GM23338 (cell line): ENCODE results near the gene MTARC1. TPM values are rescaled to one million over a fixed set of nuclear protein-coding genes. Genes with fewer than 3 reads are reported as not detected.
A peak's percentile ranks its signal among the peaks of the same experiment; 100 is the strongest.

ENCODE experiments used
- ATAC-seq: fragments of 200-7000 bp; cut with Tn5 transposase; 3 replicates; pipeline ENCODE4 v1.9.1; 2020
- DNase-seq: peaks from one replicate; pipeline ENCODE4 v3.0.0-alpha.2; 2015; ENCODE audit warnings: low spot score
- H2AFZ ChIP-seq: fragments of 200-600 bp; sonication (generic); 2 replicates; pipeline ENCODE4 v1.8.0; 2016; ENCODE audit warnings: antibody characterized with exemption, mild to moderate bottlenecking, moderate library complexity
- H3F3A ChIP-seq: fragments of 200-600 bp; sonication (generic); replicated peaks from 2 replicates; pipeline ENCODE4 v1.8.0; 2017; ENCODE audit warnings: antibody characterized with exemption, mixed run types, low read depth
- H3K27ac ChIP-seq: fragments of 200-600 bp; sonication (generic); 2 replicates; pipeline ENCODE4 v1.6.1; 2016; ENCODE audit warnings: low read depth
- H3K27me3 ChIP-seq: fragments of 200-600 bp; sonication (generic); 2 replicates; pipeline ENCODE4 v1.8.0; 2016; ENCODE audit warnings: mild to moderate bottlenecking, mixed run types, moderate library complexity; ENCODE audit not compliant: insufficient read depth
- H3K36me3 ChIP-seq: fragments of 200-600 bp; sonication (generic); 2 replicates; pipeline ENCODE4 v1.8.0; 2016; ENCODE audit warnings: mild to moderate bottlenecking; ENCODE audit not compliant: insufficient read depth
- H3K4me1 ChIP-seq: fragments of 200-600 bp; sonication (generic); 2 replicates; pipeline ENCODE4 v1.8.0; 2016; ENCODE audit warnings: mild to moderate bottlenecking, moderate library complexity; ENCODE audit not compliant: insufficient read depth
- H3K4me2 ChIP-seq: fragments of 200-600 bp; sonication (generic); 2 replicates; pipeline ENCODE4 v1.7.1; 2017; ENCODE audit warnings: mixed run types
- H3K4me3 ChIP-seq: fragments of 200-600 bp; sonication (generic); 2 replicates; pipeline ENCODE4 v1.6.1; 2016; ENCODE audit warnings: mixed run types
- H3K79me2 ChIP-seq: fragments of 200-600 bp; sonication (generic); replicated peaks from 2 replicates; pipeline ENCODE4 v1.8.0; 2017; ENCODE audit warnings: mild to moderate bottlenecking; ENCODE audit not compliant: insufficient read depth
- H3K9me2 ChIP-seq: fragments of 200-600 bp; sonication (generic); 2 replicates; pipeline ENCODE4 v1.8.0; 2017; ENCODE audit not compliant: insufficient read depth
- H4K20me1 ChIP-seq: fragments of 200-600 bp; sonication (generic); replicated peaks from 2 replicates; pipeline ENCODE4 v1.8.0; 2017; ENCODE audit warnings: mild to moderate bottlenecking; ENCODE audit not compliant: insufficient read depth
- H3K27ac Mint-ChIP-seq: 2 replicates; pipeline ENCODE4 v1.8.0; 2020; ENCODE audit warnings: inconsistent platforms, mild to moderate bottlenecking, moderate library complexity, mixed read lengths
- H3K27me3 Mint-ChIP-seq: 3 replicates; pipeline ENCODE4 v1.8.0; 2022; ENCODE audit warnings: low read depth, mild to moderate bottlenecking, moderate library complexity, mixed read lengths, inconsistent platforms; ENCODE audit not compliant: insufficient read depth, poor library complexity
- H3K36me3 Mint-ChIP-seq: 3 replicates; pipeline ENCODE4 v1.8.0; 2021; ENCODE audit warnings: low read depth, mild to moderate bottlenecking, inconsistent platforms, moderate library complexity, mixed read lengths
- H3K4me1 Mint-ChIP-seq: 3 replicates; pipeline ENCODE4 v1.8.0; 2020; ENCODE audit warnings: mild to moderate bottlenecking, inconsistent platforms, mixed read lengths
- H3K4me3 Mint-ChIP-seq: 3 replicates; pipeline ENCODE4 v1.8.0; 2021; ENCODE audit warnings: moderate library complexity, mild to moderate bottlenecking, inconsistent platforms, mixed read lengths
- H3K9me3 Mint-ChIP-seq: 3 replicates; pipeline ENCODE4 v1.8.0; 2020; ENCODE audit warnings: moderate library complexity, mild to moderate bottlenecking, inconsistent platforms, mixed read lengths
- CREB1 ChIP-seq: fragments of 250-450 bp; sonication (Bioruptor Pico); IDR thresholded peaks from 2 replicates; pipeline ENCODE4 v1.5.0; 2020; ENCODE audit warnings: low read depth, mild to moderate bottlenecking, moderate library complexity
- EZH2phosphoT487 ChIP-seq: fragments of 200-600 bp; sonication (generic); IDR thresholded peaks from one replicate; pipeline ENCODE4 v1.8.1; 2018; ENCODE audit warnings: antibody characterized with exemption; ENCODE audit not compliant: unreplicated experiment
- JUNB ChIP-seq: IDR thresholded peaks from one replicate; pipeline ENCODE4 v1.6.1; 2016; ENCODE audit warnings: antibody characterized with exemption; ENCODE audit not compliant: unreplicated experiment
- STAT1 ChIP-seq: IDR thresholded peaks from one replicate; pipeline ENCODE4 v1.6.1; 2016; ENCODE audit warnings: antibody characterized with exemption; ENCODE audit not compliant: unreplicated experiment
- polyA plus RNA-seq: library from polyadenylated mRNA; unstranded; fragments of >200 nt; fragmentation: Nextera tagmentation; extraction: Ambion mirVana; gene quantifications from 2 replicates; pipeline ENCODE4 v1.2.1, GENCODE V29; 2016
- total RNA-seq: library from RNA; depleted of rRNA; stranded (reverse); fragments of >200 nt; shearing (Covaris generic); gene quantifications from 2 replicates; pipeline ENCODE4 v1.2.3, GENCODE V29; 2014
- TF ChIP-seq, protein P1 (sequence below): fragments of 250-450 bp; sonication (Bioruptor Pico); IDR thresholded peaks from 2 replicates; pipeline ENCODE4 v1.5.0; 2020; ENCODE audit warnings: mild to moderate bottlenecking, moderate library complexity
- TF ChIP-seq, protein P2 (sequence below), 2 experiments: fragments of 200-600 bp in 1 of 2; sonication (generic) in 1 of 2; conservative IDR thresholded peaks; 2 replicates each; pipeline versions ENCODE4 v1.5.1 to v1.6.1; 2016 to 2017; ENCODE audit warnings: antibody characterized with exemption in 2 of 2, low read depth in 2 of 2, mild to moderate bottlenecking in 2 of 2, moderate library complexity in 1 of 2

The MTARC1 gene
- total and polyA plus RNA-seq, 2 experiments from 2014 or later, result 33.9 to 34.6 TPM

DNA sequence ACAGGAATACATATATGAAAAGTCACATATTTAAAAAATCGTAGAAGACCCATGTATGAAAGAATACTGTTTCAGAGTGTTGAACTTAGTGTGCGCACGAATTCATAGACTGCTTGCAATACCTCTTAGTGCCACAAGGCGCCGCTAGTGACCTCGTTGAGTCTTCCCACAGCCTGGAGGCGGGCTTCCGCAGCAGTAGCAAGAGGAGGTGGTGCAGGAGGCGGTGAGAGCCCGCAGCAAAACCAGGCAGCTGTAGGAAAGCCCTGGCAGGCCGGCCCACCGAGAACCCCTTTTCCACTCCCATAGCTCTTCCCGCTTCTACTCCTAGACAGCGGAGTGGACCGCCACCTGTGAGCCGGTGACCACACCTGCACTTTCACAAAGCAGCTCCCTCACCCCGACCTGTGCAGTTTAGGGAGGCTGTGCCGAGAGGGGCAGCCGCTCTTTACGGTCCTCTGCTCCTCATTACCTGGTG lies 23.5 kb downstream of the MTARC1 start:
- TF ChIP-seq, protein P1, sequence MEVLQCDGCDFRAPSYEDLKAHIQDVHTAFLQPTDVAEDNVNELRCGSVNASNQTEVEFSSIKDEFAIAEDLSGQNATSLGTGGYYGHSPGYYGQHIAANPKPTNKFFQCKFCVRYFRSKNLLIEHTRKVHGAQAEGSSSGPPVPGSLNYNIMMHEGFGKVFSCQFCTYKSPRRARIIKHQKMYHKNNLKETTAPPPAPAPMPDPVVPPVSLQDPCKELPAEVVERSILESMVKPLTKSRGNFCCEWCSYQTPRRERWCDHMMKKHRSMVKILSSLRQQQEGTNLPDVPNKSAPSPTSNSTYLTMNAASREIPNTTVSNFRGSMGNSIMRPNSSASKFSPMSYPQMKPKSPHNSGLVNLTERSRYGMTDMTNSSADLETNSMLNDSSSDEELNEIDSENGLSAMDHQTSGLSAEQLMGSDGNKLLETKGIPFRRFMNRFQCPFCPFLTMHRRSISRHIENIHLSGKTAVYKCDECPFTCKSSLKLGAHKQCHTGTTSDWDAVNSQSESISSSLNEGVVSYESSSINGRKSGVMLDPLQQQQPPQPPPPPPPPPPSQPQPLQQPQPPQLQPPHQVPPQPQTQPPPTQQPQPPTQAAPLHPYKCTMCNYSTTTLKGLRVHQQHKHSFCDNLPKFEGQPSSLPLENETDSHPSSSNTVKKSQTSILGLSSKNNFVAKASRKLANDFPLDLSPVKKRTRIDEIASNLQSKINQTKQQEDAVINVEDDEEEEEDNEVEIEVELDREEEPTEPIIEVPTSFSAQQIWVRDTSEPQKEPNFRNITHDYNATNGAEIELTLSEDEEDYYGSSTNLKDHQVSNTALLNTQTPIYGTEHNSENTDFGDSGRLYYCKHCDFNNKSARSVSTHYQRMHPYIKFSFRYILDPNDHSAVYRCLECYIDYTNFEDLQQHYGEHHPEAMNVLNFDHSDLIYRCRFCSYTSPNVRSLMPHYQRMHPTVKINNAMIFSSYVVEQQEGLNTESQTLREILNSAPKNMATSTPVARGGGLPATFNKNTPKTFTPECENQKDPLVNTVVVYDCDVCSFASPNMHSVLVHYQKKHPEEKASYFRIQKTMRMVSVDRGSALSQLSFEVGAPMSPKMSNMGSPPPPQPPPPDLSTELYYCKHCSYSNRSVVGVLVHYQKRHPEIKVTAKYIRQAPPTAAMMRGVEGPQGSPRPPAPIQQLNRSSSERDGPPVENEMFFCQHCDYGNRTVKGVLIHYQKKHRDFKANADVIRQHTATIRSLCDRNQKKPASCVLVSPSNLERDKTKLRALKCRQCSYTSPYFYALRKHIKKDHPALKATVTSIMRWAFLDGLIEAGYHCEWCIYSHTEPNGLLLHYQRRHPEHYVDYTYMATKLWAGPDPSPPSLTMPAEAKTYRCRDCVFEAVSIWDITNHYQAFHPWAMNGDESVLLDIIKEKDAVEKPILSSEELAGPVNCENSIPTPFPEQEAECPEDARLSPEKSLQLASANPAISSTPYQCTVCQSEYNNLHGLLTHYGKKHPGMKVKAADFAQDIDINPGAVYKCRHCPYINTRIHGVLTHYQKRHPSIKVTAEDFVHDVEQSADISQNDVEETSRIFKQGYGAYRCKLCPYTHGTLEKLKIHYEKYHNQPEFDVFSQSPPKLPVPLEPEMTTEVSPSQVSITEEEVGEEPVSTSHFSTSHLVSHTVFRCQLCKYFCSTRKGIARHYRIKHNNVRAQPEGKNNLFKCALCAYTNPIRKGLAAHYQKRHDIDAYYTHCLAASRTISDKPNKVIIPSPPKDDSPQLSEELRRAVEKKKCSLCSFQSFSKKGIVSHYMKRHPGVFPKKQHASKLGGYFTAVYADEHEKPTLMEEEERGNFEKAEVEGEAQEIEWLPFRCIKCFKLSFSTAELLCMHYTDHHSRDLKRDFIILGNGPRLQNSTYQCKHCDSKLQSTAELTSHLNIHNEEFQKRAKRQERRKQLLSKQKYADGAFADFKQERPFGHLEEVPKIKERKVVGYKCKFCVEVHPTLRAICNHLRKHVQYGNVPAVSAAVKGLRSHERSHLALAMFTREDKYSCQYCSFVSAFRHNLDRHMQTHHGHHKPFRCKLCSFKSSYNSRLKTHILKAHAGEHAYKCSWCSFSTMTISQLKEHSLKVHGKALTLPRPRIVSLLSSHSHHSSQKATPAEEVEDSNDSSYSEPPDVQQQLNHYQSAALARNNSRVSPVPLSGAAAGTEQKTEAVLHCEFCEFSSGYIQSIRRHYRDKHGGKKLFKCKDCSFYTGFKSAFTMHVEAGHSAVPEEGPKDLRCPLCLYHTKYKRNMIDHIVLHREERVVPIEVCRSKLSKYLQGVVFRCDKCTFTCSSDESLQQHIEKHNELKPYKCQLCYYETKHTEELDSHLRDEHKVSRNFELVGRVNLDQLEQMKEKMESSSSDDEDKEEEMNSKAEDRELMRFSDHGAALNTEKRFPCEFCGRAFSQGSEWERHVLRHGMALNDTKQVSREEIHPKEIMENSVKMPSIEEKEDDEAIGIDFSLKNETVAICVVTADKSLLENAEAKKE (CRISPR knock-in tag), result no peak
- TF ChIP-seq CREB1 (CRISPR knock-in tag) (0 out of 2 replicates have a peak, but pooled peaks have one; percentile 8), STAT1 (no peak), JUNB (no peak), EZH2phosphoT487 (no peak)
- TF ChIP-seq, protein P2, sequence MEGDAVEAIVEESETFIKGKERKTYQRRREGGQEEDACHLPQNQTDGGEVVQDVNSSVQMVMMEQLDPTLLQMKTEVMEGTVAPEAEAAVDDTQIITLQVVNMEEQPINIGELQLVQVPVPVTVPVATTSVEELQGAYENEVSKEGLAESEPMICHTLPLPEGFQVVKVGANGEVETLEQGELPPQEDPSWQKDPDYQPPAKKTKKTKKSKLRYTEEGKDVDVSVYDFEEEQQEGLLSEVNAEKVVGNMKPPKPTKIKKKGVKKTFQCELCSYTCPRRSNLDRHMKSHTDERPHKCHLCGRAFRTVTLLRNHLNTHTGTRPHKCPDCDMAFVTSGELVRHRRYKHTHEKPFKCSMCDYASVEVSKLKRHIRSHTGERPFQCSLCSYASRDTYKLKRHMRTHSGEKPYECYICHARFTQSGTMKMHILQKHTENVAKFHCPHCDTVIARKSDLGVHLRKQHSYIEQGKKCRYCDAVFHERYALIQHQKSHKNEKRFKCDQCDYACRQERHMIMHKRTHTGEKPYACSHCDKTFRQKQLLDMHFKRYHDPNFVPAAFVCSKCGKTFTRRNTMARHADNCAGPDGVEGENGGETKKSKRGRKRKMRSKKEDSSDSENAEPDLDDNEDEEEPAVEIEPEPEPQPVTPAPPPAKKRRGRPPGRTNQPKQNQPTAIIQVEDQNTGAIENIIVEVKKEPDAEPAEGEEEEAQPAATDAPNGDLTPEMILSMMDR (conservative IDR thresholded peaks at IDR 0.05; ENCODE audit: low read depth in 2 of 2), result peak; percentile 81 to 94
- peak overlapping the region; percentile 67; the same call in 1 of the 2 replicates for H3K4me2 ChIP-seq
- no peaks in the 10 kb centered on the region for H3K79me2 ChIP-seq
- H3K4me3 ChIP-seq, result peak overlapping the region; percentile 25; the same call in 1 of the 2 replicates
- Mint-ChIP-seq H3K27ac (no peak overlapping the region; the same call in 1 of the 2 replicates), H3K4me1 (peaks cover 14% of the 10 kb centered on the region; the same call in 2 of the 3 replicates), H3K27me3 (peaks cover 11% of the 10 kb centered on the region), H3K9me3 (no peaks in the 10 kb centered on the region), H3K36me3 (peaks cover 49% of the 10 kb centered on the region), H3K4me3 (peak overlapping the region; percentile 58)
- no peak overlapping the region for H2AFZ ChIP-seq
- peaks cover 4% of the 10 kb centered on the region; the same call in 1 of the 2 replicates for H4K20me1 ChIP-seq
- H3K27me3 ChIP-seq, result no peaks in the 10 kb centered on the region
- H3F3A ChIP-seq, result no peaks in the 10 kb centered on the region
- 0 out of 2 replicates have a peak, but pooled peaks cover 3% of the 10 kb centered on the region for H3K4me1 ChIP-seq
- ATAC-seq, result peak; percentile 96
- H3K27ac ChIP-seq, result no peak overlapping the region
- peaks cover 12% of the 10 kb centered on the region for H3K36me3 ChIP-seq
- H3K9me2 ChIP-seq, result no peaks in the 10 kb centered on the region
- DNase-seq, result peak; percentile 91
